ENCODE data around the gene PKHD1. TPM values are rescaled to one million over a fixed set of nuclear protein-coding genes. Genes with fewer than 3 reads are reported as not detected.

The PKHD1 gene
- total and polyA plus RNA-seq, 12 donors, result 0.03 to 0.22 (median 0.09) TPM; not detected in 3

GRCh38 chr6:52125139-52125538, 37.7 kb upstream of the PKHD1 start:
- no peak overlapping the region for H3K4me3 ChIP-seq
- no peaks in the 10 kb centered on the region for H3K4me1 ChIP-seq (replicated peaks in 1 of 2)
- WGBS, 4 donors, result 47 to 77% (median 65%) methylated on average over 3 of the region's 3 CpGs
- no peak for DNase-seq
- TF ChIP-seq CTCF (IDR thresholded peaks at IDR 0.05) (no peak), POLR2A (IDR thresholded peaks at IDR 0.05) (no peak)
- no peaks in the 10 kb centered on the region for H3K27me3 ChIP-seq
- intact Hi-C loops (cut with DNase I), result no loop called here
- H3K36me3 ChIP-seq (replicated peaks in 1 of 2), result no peaks in the 10 kb centered on the region
- H3K9me3 ChIP-seq (replicated peaks in 1 of 3), result no peaks in the 10 kb centered on the region
- no peak overlapping the region for H3K27ac ChIP-seq

GRCh38 chr6:52124126-52125121, 37.0 kb upstream of the PKHD1 start:
- Histone ChIP-seq H3K9me3 (replicated peaks in 1 of 3) (no peaks in the 10 kb centered on the region), H3K27me3 (no peaks in the 10 kb centered on the region), H3K4me3 (no peak overlapping the region), H3K36me3 (replicated peaks in 1 of 2) (no peaks in the 10 kb centered on the region), H3K27ac (no peak overlapping the region), H3K4me1 (replicated peaks in 1 of 2) (no peaks in the 10 kb centered on the region)
- intact Hi-C loops (cut with DNase I), result no loop called here
- WGBS, 4 donors, result 77 to 84% (median 78%) methylated on average over 3 of the region's 3 CpGs
- DNase-seq, result no peak
- TF ChIP-seq POLR2A (IDR thresholded peaks at IDR 0.05), result no peak

GRCh38 chr6:52123251-52123650, 35.8 kb upstream of the PKHD1 start:
- H3K27me3 ChIP-seq, result no peaks in the 10 kb centered on the region
- H3K4me1 ChIP-seq (replicated peaks in 1 of 2), result no peaks in the 10 kb centered on the region
- intact Hi-C loops (cut with DNase I), result no loop called here
- no peak for DNase-seq
- H3K9me3 ChIP-seq (replicated peaks in 1 of 3), result no peaks in the 10 kb centered on the region
- no peak overlapping the region for H3K4me3 ChIP-seq
- 73 to 81% (median 79%) methylated on average over 1 of the region's 1 CpG for WGBS, 4 donors
- TF ChIP-seq CTCF (IDR thresholded peaks at IDR 0.05) (no peak), POLR2A (IDR thresholded peaks at IDR 0.05) (no peak)
- H3K36me3 ChIP-seq (replicated peaks in 1 of 2), result no peaks in the 10 kb centered on the region
- H3K27ac ChIP-seq, result no peak overlapping the region

- TF ChIP-seq POLR2A (IDR thresholded peaks at IDR 0.05) (no peak), CTCF (IDR thresholded peaks at IDR 0.05) (no peak)
- Histone ChIP-seq H3K4me3 (no peak overlapping the region), H3K4me1 (replicated peaks in 1 of 2) (no peaks in the 10 kb centered on the region), H3K9me3 (replicated peaks in 1 of 3) (no peaks in the 10 kb centered on the region), H3K36me3 (replicated peaks in 1 of 2) (no peaks in the 10 kb centered on the region), H3K27ac (no peak overlapping the region), H3K27me3 (no peaks in the 10 kb centered on the region)
- intact Hi-C loops (cut with DNase I), result no loop called here
- DNase-seq, result no peak
- WGBS, 4 donors, result 68 to 78% (median 73%) methylated on average over 1 of the region's 1 CpG
These were observed 29.9 kb upstream of the PKHD1 start for GRCh38 chr6:52117352-52117751.

- Histone ChIP-seq H3K9me3 (replicated peaks in 1 of 3) (no peaks in the 10 kb centered on the region), H3K4me1 (replicated peaks in 1 of 2) (no peaks in the 10 kb centered on the region), H3K27me3 (no peaks in the 10 kb centered on the region), H3K27ac (no peak overlapping the region), H3K36me3 (replicated peaks in 1 of 2) (no peaks in the 10 kb centered on the region), H3K4me3 (no peak overlapping the region)
- no peak for DNase-seq
- intact Hi-C loops (cut with DNase I), result no loop called here
- TF ChIP-seq POLR2A (IDR thresholded peaks at IDR 0.05) (no peak), CTCF (IDR thresholded peaks at IDR 0.05) (no peak)
These were observed 29.2 kb upstream of the PKHD1 start for GRCh38 chr6:52116605-52116948.

All from adrenal gland (tissue), 12 donors.